ENCODE measurements around the gene RUNX2.

GRCh38 chr6:45658400-45658799 lies 330.3 kb downstream of the RUNX2 start:
- TF ChIP-seq POLR2AphosphoS5 (IDR thresholded peaks at IDR 0.05) (no peak), CTCF (IDR thresholded peaks at IDR 0.05 in 8 of 11, conservative IDR thresholded peaks at IDR 0.05 in 3 of 11) (no peak), POLR2A (IDR thresholded peaks at IDR 0.05) (no peak)

All from spleen (tissue), 7 donors.